Astrocyte (in vitro differentiated cells and primary cell): ENCODE measurements around the gene ITM2C. TPM values are rescaled to one million over a fixed set of nuclear protein-coding genes. Genes with fewer than 3 reads are reported as not detected.

Source experiments
- DNase-seq: peaks from one replicate; pipeline ENCODE4 v3.0.0-alpha.2; 2010; ENCODE audit warnings: low read depth
- FAIRE-seq: peaks from 2 replicates; lab custom pipeline; 2011; peaks lifted over from hg19 to GRCh38; lab: Jason Lieb, UNC
- H2AFZ ChIP-seq: 2 replicates; pipeline ENCODE4 v1.6.0; 2012; ENCODE audit warnings: low read depth, low read length, inconsistent platforms
- H3K27ac ChIP-seq: 2 replicates; pipeline ENCODE4 v1.5.1; 2011; ENCODE audit warnings: low read depth, low read length, inconsistent platforms
- H3K27me3 ChIP-seq: 2 replicates; pipeline ENCODE4 v1.6.0; 2011; ENCODE audit warnings: low read length, inconsistent platforms; ENCODE audit not compliant: insufficient read depth
- H3K36me3 ChIP-seq: 2 replicates; pipeline ENCODE4 v1.5.1; 2011; ENCODE audit warnings: low read length, inconsistent platforms; ENCODE audit not compliant: insufficient read depth
- H3K4me1 ChIP-seq: 2 replicates; pipeline ENCODE4 v1.5.1; 2011; ENCODE audit warnings: low read length, inconsistent platforms; ENCODE audit not compliant: insufficient read depth
- H3K4me2 ChIP-seq: 2 replicates; pipeline ENCODE4 v1.6.0; 2012; ENCODE audit warnings: low read length, inconsistent platforms
- H3K4me3 ChIP-seq: 2 replicates; pipeline ENCODE4 v1.5.1; 2011; ENCODE audit warnings: low read depth, mild to moderate bottlenecking, low read length, inconsistent platforms; ENCODE audit not compliant: insufficient read depth
- H3K79me2 ChIP-seq: 2 replicates; pipeline ENCODE4 v1.6.0; 2012; ENCODE audit warnings: mild to moderate bottlenecking, low read length, inconsistent platforms; ENCODE audit not compliant: insufficient read depth
- H3K9ac ChIP-seq: 2 replicates; pipeline ENCODE4 v1.6.0; 2012; ENCODE audit warnings: mild to moderate bottlenecking, low read length, inconsistent platforms
- H3K9me3 ChIP-seq: 2 replicates; pipeline ENCODE4 v1.5.1; 2012; ENCODE audit warnings: low read depth, mild to moderate bottlenecking, low read length, inconsistent platforms; ENCODE audit not compliant: insufficient read depth
- H4K20me1 ChIP-seq: 2 replicates; pipeline ENCODE4 v1.6.0; 2012; ENCODE audit warnings: low read length, inconsistent platforms; ENCODE audit not compliant: insufficient read depth
- H3K27ac Mint-ChIP-seq: one replicate; pipeline ENCODE4 v1.8.0; 2021; ENCODE audit warnings: mild to moderate bottlenecking, mixed read lengths; ENCODE audit not compliant: unreplicated experiment
- H3K27me3 Mint-ChIP-seq: one replicate; pipeline ENCODE4 v1.8.0; 2021; ENCODE audit warnings: low read depth, mixed read lengths; ENCODE audit not compliant: unreplicated experiment
- H3K36me3 Mint-ChIP-seq: one replicate; pipeline ENCODE4 v1.8.0; 2021; ENCODE audit warnings: low read depth, mixed read lengths; ENCODE audit not compliant: unreplicated experiment
- H3K4me1 Mint-ChIP-seq: one replicate; pipeline ENCODE4 v1.8.0; 2021; ENCODE audit warnings: low read depth, mixed read lengths; ENCODE audit not compliant: unreplicated experiment
- H3K4me3 Mint-ChIP-seq: one replicate; pipeline ENCODE4 v1.8.0; 2021; ENCODE audit warnings: mild to moderate bottlenecking, moderate library complexity, mixed read lengths; ENCODE audit not compliant: unreplicated experiment
- H3K9me3 Mint-ChIP-seq: one replicate; pipeline ENCODE4 v1.8.0; 2021; ENCODE audit warnings: mild to moderate bottlenecking, mixed read lengths; ENCODE audit not compliant: unreplicated experiment
- EZH2 ChIP-seq: IDR thresholded peaks from 2 replicates; pipeline ENCODE4 v1.6.1; 2012; ENCODE audit warnings: mild to moderate bottlenecking, low read length, inconsistent platforms; ENCODE audit not compliant: insufficient read depth
- total RNA-seq: library from RNA; stranded (reverse); gene quantifications from 2 replicates; pipeline ENCODE4 v1.2.1, GENCODE V29; 2021
- TF ChIP-seq, protein P1 (sequence below): IDR thresholded peaks from 2 replicates; pipeline ENCODE4 v1.5.1; 2011; ENCODE audit warnings: low read depth, mild to moderate bottlenecking, inconsistent platforms, low read length, moderate library complexity; ENCODE audit not compliant: insufficient read depth

Gene ITM2C
- total RNA-seq, 1 donor from 2014 or later: 458 TPM

DNA sequence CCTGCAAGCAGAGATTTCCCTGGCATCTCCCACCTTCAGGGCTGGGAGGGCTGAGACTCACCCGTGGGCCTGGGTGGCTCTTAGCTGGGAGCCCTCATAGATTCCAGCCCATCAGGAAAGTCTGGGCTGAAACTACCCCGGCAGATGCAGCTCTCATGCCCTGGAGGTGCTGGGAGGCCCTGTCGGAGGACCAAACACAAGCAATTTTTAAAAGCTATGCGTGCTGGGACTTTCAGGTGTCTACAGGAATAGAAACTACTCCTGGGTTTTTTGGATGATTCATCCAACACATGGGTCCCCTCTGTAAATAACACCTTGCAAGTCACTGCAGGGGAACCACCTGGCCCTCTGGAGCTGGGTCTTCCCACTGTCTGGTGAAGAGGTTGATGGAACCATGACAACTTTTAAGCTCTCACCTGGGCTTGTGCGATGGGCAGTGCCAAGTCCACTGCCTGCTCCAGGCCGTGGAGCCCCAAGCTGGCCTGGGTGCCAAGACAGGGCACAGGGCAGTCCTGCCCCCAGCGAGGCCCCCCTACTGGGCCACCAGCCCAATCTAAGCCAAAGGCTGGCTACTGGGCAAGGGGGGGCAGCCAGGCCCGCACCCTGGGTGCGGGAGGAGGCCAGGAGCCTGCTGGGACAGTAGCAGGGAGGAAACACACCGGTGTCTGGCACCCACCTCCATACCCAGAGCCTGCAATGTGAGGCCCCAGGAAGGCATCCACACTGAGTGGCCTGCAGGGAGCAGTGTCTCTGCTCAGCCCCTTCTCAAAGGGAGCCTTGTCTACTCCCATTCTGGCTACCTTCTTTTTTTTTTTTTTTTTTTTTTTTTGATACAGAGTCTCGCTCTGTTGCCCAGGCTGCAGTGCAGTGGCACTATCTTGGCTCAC is 61.4 kb downstream of the ITM2C start:
- Mint-ChIP-seq H3K27ac (no peak overlapping the region), H3K36me3 (no peaks in the 10 kb centered on the region), H3K27me3 (peaks cover 45% of the 10 kb centered on the region), H3K4me3 (no peak overlapping the region), H3K4me1 (peaks cover 3% of the 10 kb centered on the region), H3K9me3 (no peaks in the 10 kb centered on the region)
- H4K20me1 ChIP-seq: no peaks in the 10 kb centered on the region
- DNase-seq (no peak), FAIRE-seq (no peak)
- H3K36me3 ChIP-seq: no peaks in the 10 kb centered on the region
- H3K9ac ChIP-seq: no peak overlapping the region
- no peaks in the 10 kb centered on the region for H3K9me3 ChIP-seq
- H3K79me2 ChIP-seq: no peaks in the 10 kb centered on the region
- H3K4me2 ChIP-seq: no peak overlapping the region
- H3K4me3 ChIP-seq: no peak overlapping the region
- TF ChIP-seq, protein P1, sequence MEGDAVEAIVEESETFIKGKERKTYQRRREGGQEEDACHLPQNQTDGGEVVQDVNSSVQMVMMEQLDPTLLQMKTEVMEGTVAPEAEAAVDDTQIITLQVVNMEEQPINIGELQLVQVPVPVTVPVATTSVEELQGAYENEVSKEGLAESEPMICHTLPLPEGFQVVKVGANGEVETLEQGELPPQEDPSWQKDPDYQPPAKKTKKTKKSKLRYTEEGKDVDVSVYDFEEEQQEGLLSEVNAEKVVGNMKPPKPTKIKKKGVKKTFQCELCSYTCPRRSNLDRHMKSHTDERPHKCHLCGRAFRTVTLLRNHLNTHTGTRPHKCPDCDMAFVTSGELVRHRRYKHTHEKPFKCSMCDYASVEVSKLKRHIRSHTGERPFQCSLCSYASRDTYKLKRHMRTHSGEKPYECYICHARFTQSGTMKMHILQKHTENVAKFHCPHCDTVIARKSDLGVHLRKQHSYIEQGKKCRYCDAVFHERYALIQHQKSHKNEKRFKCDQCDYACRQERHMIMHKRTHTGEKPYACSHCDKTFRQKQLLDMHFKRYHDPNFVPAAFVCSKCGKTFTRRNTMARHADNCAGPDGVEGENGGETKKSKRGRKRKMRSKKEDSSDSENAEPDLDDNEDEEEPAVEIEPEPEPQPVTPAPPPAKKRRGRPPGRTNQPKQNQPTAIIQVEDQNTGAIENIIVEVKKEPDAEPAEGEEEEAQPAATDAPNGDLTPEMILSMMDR: no peak
- TF ChIP-seq EZH2: no peak
- peaks cover 4% of the 10 kb centered on the region for H3K27me3 ChIP-seq
- no peak overlapping the region for H2AFZ ChIP-seq
- H3K4me1 ChIP-seq: no peaks in the 10 kb centered on the region
- H3K27ac ChIP-seq: no peak overlapping the region

DNA sequence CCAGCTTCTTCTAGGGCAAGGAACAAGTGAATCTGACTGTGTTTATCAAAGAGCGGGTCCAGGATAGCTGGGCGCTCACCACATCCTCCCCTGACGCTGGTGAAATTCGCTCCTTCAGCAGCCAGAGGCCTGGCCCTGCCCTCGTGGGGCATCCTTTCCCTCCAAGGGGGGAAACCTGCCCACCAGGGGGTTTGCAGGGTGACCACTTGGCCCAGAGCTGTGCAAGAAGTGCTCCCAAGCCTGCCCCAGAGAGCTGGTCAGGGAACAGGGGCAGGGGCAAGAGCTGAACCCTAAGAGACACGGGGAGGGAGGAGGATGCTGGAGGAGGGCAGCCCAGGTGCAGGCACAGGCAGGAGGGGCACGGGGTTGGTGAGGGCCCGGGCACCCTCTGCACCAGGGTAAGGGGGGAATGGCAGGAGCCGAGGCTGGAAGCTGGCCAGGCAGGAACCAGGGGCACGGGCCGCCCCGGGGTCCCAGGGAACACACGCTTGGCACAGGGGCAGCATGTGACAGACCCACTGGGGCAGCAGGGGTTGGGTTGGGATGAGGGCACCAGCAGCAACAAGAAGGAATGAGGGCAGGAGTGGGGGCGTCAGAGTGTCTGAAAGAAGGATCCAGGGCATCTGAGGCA is 63.1 kb downstream of the ITM2C start:
- H3K9me3 ChIP-seq: no peaks in the 10 kb centered on the region
- no peak overlapping the region for H3K4me3 Mint-ChIP-seq
- no peak overlapping the region for H3K27ac Mint-ChIP-seq
- H3K27me3 ChIP-seq: peaks cover 4% of the 10 kb centered on the region
- peaks cover 45% of the 10 kb centered on the region for H3K27me3 Mint-ChIP-seq
- H4K20me1 ChIP-seq: no peaks in the 10 kb centered on the region
- H3K4me1 ChIP-seq: no peaks in the 10 kb centered on the region
- H3K4me1 Mint-ChIP-seq: peaks cover 4% of the 10 kb centered on the region
- no peaks in the 10 kb centered on the region for H3K9me3 Mint-ChIP-seq
- FAIRE-seq (no peak), DNase-seq (no peak)
- no peak overlapping the region for H3K4me2 ChIP-seq
- no peak overlapping the region for H2AFZ ChIP-seq
- no peak overlapping the region for H3K9ac ChIP-seq
- no peak overlapping the region for H3K4me3 ChIP-seq
- H3K36me3 ChIP-seq: no peaks in the 10 kb centered on the region
- no peak for TF ChIP-seq EZH2
- TF ChIP-seq, protein P1: no peak
- no peak overlapping the region for H3K27ac ChIP-seq
- H3K79me2 ChIP-seq: no peaks in the 10 kb centered on the region
- H3K36me3 Mint-ChIP-seq: no peaks in the 10 kb centered on the region

Other genes with a start within 250 kb of the ITM2C start
- gene CAB39, start 152.1 kb upstream of the ITM2C start, total RNA-seq: 58.6 and 66.6 TPM in 2 replicates
- 0.12 TPM in 1 of 2 replicates, not detected in the other for gene GPR55, start 60.3 kb downstream of the ITM2C start, total RNA-seq
- not detected in 2 replicates for gene SPATA3, start 131.2 kb downstream of the ITM2C start, total RNA-seq
- 0.84 and 1.0 TPM in 2 replicates for gene C2orf72, start 172.6 kb downstream of the ITM2C start, total RNA-seq
- 149 and 151 TPM in 2 replicates for gene PSMD1, start 191.9 kb downstream of the ITM2C start, total RNA-seq